Fibroblast of peridontal ligament (primary cell): ENCODE measurements around the gene SIK2.
"Not testable (repeated sequence)": the region's sequence is repeated elsewhere in the genome, so short reads cannot be mapped to it uniquely, and the experiment has no call there.

Experiments used
- DNase-seq: peaks from one replicate; pipeline ENCODE4 v3.0.0-alpha.2; 2010; ENCODE audit errors: extremely low read depth

The SIK2 gene

GRCh38 chr11:111759778-111760407, 157.6 kb downstream of the SIK2 start:
- no peak for DNase-seq

GRCh38 chr11:111761036-111761435, 158.8 kb downstream of the SIK2 start:
- DNase-seq: no peak

- no peak for DNase-seq
Observed at GRCh38 chr11:111762526-111762925, 160.3 kb downstream of the SIK2 start.

GRCh38 chr11:111762981-111763643, 160.9 kb downstream of the SIK2 start:
- peak; percentile 67 for DNase-seq

- DNase-seq: peak; percentile 23
Observed at GRCh38 chr11:111764621-111765020, 162.4 kb downstream of the SIK2 start.

GRCh38 chr11:111765320-111765983, 163.2 kb downstream of the SIK2 start:
- peak; percentile 15 for DNase-seq

- peak; percentile 65 for DNase-seq
Observed at GRCh38 chr11:111765984-111766833, 164.0 kb downstream of the SIK2 start, which contains the start of gene PPP2R1B. TSS of gene PPP2R1B (minus strand) at chr11:111766389. CDS start at chr11:111766361, 28 bp downstream.

- DNase-seq: no peak
Observed at GRCh38 chr11:111766834-111767142, 164.5 kb downstream of the SIK2 start.

GRCh38 chr11:111770581-111771134, 168.4 kb downstream of the SIK2 start:
- DNase-seq: no peak

- DNase-seq: not testable (repeated sequence)
Observed at GRCh38 chr11:111771205-111771604, 169.0 kb downstream of the SIK2 start.

GRCh38 chr11:111772535-111772934, 170.3 kb downstream of the SIK2 start:
- no peak for DNase-seq

GRCh38 chr11:111774955-111775710, 172.9 kb downstream of the SIK2 start:
- DNase-seq: peak; percentile 58

- no peak for DNase-seq
Observed at GRCh38 chr11:111776398-111777093, 174.3 kb downstream of the SIK2 start.

GRCh38 chr11:111777094-111778046, 175.1 kb downstream of the SIK2 start:
- DNase-seq: peak; percentile 92

GRCh38 chr11:111778047-111778558, 175.9 kb downstream of the SIK2 start:
- no peak for DNase-seq

GRCh38 chr11:111779118-111779517, 176.9 kb downstream of the SIK2 start:
- DNase-seq: no peak
